H1 (cell line): ENCODE measurements around the gene ALOX12. TPM values are rescaled to one million over a fixed set of nuclear protein-coding genes. Genes with fewer than 3 reads are reported as not detected.
A peak's percentile ranks its signal among the peaks of the same experiment; 100 is the strongest.

ENCODE experiments used
- ASH2L ChIP-seq: fragments of 200-600, 300-600 bp; sonication (generic); IDR thresholded peaks from one replicate; pipeline ENCODE4 v1.7.1; 2017; ENCODE audit warnings: low read length
- FOSL1 ChIP-seq: IDR thresholded peaks from 2 replicates; pipeline ENCODE4 v1.6.1; 2011; ENCODE audit warnings: mild to moderate bottlenecking, low read depth, low read length, moderate library complexity; ENCODE audit not compliant: insufficient read depth
- HDAC2 ChIP-seq, 2 experiments: fragments of 300-600 bp in 1 of 2; sonication (generic) in 1 of 2; IDR thresholded peaks; 2 replicates each; pipeline ENCODE4 v1.6.1; 2011 to 2012; ENCODE audit warnings: low read depth in 2 of 2, low read length in 2 of 2, mild to moderate bottlenecking in 2 of 2, moderate library complexity in 2 of 2, borderline replicate concordance in 1 of 2, inconsistent platforms in 1 of 2
- PHF8 ChIP-seq: fragments of 200-600 bp; sonication (generic); conservative IDR thresholded peaks from 2 replicates; pipeline ENCODE4 v1.7.1; 2012; ENCODE audit warnings: low read depth, mild to moderate bottlenecking, inconsistent platforms, low read length, moderate library complexity
- POLR2A ChIP-seq, 2 experiments: IDR thresholded peaks; 1 replicate in 1 of 2; 2 replicates in 1 of 2; pipeline ENCODE4 v1.6.1; 2011; ENCODE audit warnings: low read depth in 2 of 2, low read length in 2 of 2, mild to moderate bottlenecking in 2 of 2; ENCODE audit errors: control extremely low read depth in 1 of 2
- RAD21 ChIP-seq, 2 experiments: IDR thresholded peaks in 1 of 2; conservative IDR thresholded peaks in 1 of 2; 2 replicates each; pipeline ENCODE4 v1.6.1; 2011; ENCODE audit warnings: low read depth in 2 of 2, low read length in 2 of 2, improper control_type of control experiment in 1 of 2, inconsistent platforms in 1 of 2, mild to moderate bottlenecking in 1 of 2, moderate library complexity in 1 of 2
- RBBP5 ChIP-seq: IDR thresholded peaks from 2 replicates; pipeline ENCODE4 v1.7.1; 2012; ENCODE audit warnings: low read depth, mild to moderate bottlenecking, inconsistent platforms, low read length, moderate library complexity, borderline replicate concordance
- TAF1 ChIP-seq: IDR thresholded peaks from 2 replicates; pipeline ENCODE4 v1.6.1; 2011; ENCODE audit warnings: mild to moderate bottlenecking, low read depth, low read length
- polyA plus RNA-seq, 7 experiments: library from polyadenylated mRNA; depleted of rRNA in 3 of 7; stranded (reverse) in 5 of 7; unstranded in 2 of 7; fragments of >200 nt in 5 of 7; fragments of 200-250 nt in 2 of 7; gene quantifications; 1 replicate in 5 of 7; 2 replicates in 1 of 7; 4 replicates in 1 of 7; pipeline versions ENCODE4 v1.2.1 to v1.2.3, GENCODE V29; 2011 to 2013; ENCODE audit warnings: missing spikeins in 2 of 7, mixed read lengths in 2 of 7
- total RNA-seq: library from RNA; stranded (reverse); fragmentation: NEBNext Ultra II Directional; extraction: Animal tissue kit (Norgen Biotek cat#: 25700); gene quantifications from 2 replicates; pipeline ENCODE4 v1.2.1, GENCODE V29; 2021
- TF ChIP-seq, protein P1 (sequence below): fragments of 300-600 bp; sonication (generic); IDR thresholded peaks from 2 replicates; pipeline ENCODE4 v1.7.1; 2012; ENCODE audit warnings: low read length, moderate library complexity, mild to moderate bottlenecking, inconsistent platforms; ENCODE audit not compliant: insufficient replicate concordance

Gene ALOX12
- total and polyA plus RNA-seq, 2 of the 8 experiments (the other 6 are each of a cell fraction or from before 2014, with no cell fraction given) = 1.4 to 2.0 TPM

GRCh38 chr17:7035591-7036368 is 39.9 kb downstream of the ALOX12 start, which contains the start of gene SLC16A13 (continued):
- TF ChIP-seq, protein P1, sequence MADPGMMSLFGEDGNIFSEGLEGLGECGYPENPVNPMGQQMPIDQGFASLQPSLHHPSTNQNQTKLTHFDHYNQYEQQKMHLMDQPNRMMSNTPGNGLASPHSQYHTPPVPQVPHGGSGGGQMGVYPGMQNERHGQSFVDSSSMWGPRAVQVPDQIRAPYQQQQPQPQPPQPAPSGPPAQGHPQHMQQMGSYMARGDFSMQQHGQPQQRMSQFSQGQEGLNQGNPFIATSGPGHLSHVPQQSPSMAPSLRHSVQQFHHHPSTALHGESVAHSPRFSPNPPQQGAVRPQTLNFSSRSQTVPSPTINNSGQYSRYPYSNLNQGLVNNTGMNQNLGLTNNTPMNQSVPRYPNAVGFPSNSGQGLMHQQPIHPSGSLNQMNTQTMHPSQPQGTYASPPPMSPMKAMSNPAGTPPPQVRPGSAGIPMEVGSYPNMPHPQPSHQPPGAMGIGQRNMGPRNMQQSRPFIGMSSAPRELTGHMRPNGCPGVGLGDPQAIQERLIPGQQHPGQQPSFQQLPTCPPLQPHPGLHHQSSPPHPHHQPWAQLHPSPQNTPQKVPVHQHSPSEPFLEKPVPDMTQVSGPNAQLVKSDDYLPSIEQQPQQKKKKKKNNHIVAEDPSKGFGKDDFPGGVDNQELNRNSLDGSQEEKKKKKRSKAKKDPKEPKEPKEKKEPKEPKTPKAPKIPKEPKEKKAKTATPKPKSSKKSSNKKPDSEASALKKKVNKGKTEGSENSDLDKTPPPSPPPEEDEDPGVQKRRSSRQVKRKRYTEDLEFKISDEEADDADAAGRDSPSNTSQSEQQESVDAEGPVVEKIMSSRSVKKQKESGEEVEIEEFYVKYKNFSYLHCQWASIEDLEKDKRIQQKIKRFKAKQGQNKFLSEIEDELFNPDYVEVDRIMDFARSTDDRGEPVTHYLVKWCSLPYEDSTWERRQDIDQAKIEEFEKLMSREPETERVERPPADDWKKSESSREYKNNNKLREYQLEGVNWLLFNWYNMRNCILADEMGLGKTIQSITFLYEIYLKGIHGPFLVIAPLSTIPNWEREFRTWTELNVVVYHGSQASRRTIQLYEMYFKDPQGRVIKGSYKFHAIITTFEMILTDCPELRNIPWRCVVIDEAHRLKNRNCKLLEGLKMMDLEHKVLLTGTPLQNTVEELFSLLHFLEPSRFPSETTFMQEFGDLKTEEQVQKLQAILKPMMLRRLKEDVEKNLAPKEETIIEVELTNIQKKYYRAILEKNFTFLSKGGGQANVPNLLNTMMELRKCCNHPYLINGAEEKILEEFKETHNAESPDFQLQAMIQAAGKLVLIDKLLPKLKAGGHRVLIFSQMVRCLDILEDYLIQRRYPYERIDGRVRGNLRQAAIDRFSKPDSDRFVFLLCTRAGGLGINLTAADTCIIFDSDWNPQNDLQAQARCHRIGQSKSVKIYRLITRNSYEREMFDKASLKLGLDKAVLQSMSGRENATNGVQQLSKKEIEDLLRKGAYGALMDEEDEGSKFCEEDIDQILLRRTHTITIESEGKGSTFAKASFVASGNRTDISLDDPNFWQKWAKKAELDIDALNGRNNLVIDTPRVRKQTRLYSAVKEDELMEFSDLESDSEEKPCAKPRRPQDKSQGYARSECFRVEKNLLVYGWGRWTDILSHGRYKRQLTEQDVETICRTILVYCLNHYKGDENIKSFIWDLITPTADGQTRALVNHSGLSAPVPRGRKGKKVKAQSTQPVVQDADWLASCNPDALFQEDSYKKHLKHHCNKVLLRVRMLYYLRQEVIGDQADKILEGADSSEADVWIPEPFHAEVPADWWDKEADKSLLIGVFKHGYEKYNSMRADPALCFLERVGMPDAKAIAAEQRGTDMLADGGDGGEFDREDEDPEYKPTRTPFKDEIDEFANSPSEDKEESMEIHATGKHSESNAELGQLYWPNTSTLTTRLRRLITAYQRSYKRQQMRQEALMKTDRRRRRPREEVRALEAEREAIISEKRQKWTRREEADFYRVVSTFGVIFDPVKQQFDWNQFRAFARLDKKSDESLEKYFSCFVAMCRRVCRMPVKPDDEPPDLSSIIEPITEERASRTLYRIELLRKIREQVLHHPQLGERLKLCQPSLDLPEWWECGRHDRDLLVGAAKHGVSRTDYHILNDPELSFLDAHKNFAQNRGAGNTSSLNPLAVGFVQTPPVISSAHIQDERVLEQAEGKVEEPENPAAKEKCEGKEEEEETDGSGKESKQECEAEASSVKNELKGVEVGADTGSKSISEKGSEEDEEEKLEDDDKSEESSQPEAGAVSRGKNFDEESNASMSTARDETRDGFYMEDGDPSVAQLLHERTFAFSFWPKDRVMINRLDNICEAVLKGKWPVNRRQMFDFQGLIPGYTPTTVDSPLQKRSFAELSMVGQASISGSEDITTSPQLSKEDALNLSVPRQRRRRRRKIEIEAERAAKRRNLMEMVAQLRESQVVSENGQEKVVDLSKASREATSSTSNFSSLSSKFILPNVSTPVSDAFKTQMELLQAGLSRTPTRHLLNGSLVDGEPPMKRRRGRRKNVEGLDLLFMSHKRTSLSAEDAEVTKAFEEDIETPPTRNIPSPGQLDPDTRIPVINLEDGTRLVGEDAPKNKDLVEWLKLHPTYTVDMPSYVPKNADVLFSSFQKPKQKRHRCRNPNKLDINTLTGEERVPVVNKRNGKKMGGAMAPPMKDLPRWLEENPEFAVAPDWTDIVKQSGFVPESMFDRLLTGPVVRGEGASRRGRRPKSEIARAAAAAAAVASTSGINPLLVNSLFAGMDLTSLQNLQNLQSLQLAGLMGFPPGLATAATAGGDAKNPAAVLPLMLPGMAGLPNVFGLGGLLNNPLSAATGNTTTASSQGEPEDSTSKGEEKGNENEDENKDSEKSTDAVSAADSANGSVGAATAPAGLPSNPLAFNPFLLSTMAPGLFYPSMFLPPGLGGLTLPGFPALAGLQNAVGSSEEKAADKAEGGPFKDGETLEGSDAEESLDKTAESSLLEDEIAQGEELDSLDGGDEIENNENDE = no peak
- TF ChIP-seq ASH2L (peak; percentile 27), RBBP5 (no peak; the same call in 1 of the 2 replicates), POLR2A (IDR thresholded peaks at IDR 0.05; ENCODE audit: control extremely low read depth in 1 of 2, low read depth in 2 of 2, low read length in 2 of 2) (peak in 1 of 2 experiments; percentile 50; a peak in 1 of 3 replicates), RAD21 (IDR thresholded peaks at IDR 0.05 in 1 of 2, conservative IDR thresholded peaks at IDR 0.05 in 1 of 2; ENCODE audit: low read depth in 2 of 2, low read length in 2 of 2) (no peak), PHF8 (peak; percentile 40; the same call in 1 of the 2 replicates), FOSL1 (no peak), HDAC2 (IDR thresholded peaks at IDR 0.05; ENCODE audit: borderline replicate concordance in 1 of 2, low read depth in 2 of 2, low read length in 2 of 2) (no peak), TAF1 (peak; percentile 90)
